Measurements from ENCODE around the gene SOX30. TPM values are rescaled to one million over a fixed set of nuclear protein-coding genes. Genes with fewer than 3 reads are reported as not detected.
A peak's percentile ranks its signal among the peaks of the same experiment; 100 is the strongest.
"Not testable (repeated sequence)": the region's sequence is repeated elsewhere in the genome, so short reads cannot be mapped to it uniquely, and the experiment has no call there.

The SOX30 gene
- total RNA-seq, 2 donors from 2014 or later: not detected

- Histone ChIP-seq H3K27me3 (no peaks in the 10 kb centered on the region), H3K36me3 (replicated peaks in 1 of 2; ENCODE audit: insufficient read depth in 1 of 2, low read depth in 2 of 2) (no peaks in the 10 kb centered on the region), H3K9me3 (no peaks in the 10 kb centered on the region), H3K4me3 (no peak overlapping the region), H3K4me1 (no peaks in the 10 kb centered on the region), H3K27ac (no peak overlapping the region)
- WGBS, 2 donors: 83 to 85% methylated on average over 9 of the region's 9 CpGs
- no peak for TF ChIP-seq CTCF (IDR thresholded peaks at IDR 0.05)
- TF ChIP-seq POLR2A (IDR thresholded peaks at IDR 0.05): no peak
- intact Hi-C loops (cut with DNase I): no loop called here
- no peak for DNase-seq
- no peak for ATAC-seq
Observed at GRCh38 chr5:157679801-157680200, 27.6 kb upstream of the SOX30 start.

DNA sequence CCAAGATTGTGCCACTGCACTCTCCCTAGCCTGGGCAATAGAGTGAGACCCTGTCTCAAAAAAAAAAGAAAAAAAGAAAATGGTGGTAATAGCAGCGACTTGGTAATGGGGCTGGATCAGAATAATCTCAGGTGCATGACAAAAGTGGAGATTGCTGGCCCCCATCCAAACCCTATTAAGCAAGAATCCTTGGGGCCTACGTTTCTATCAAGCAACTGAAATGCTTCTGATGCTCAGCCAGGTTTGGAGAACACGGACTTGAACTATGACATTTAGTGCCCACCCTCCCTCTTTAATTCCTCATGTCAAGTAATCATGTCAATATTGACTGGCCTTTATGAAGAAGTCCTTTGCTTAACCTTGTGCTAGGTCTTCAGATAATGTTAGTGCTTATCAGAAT lies 25.7 kb upstream of the SOX30 start:
- H3K27ac ChIP-seq: no peak overlapping the region
- no peak for DNase-seq
- H3K9me3 ChIP-seq: no peaks in the 10 kb centered on the region
- no peaks in the 10 kb centered on the region for H3K4me1 ChIP-seq
- TF ChIP-seq POLR2A (IDR thresholded peaks at IDR 0.05): no peak
- no peak for TF ChIP-seq CTCF (IDR thresholded peaks at IDR 0.05)
- no peak overlapping the region for H3K4me3 ChIP-seq
- no peaks in the 10 kb centered on the region for H3K27me3 ChIP-seq
- WGBS, 2 donors: 42 to 52% methylated on average over 3 of the region's 3 CpGs
- intact Hi-C loops (cut with DNase I): no loop called here
- no peak for ATAC-seq
- H3K36me3 ChIP-seq (replicated peaks in 1 of 2; ENCODE audit: insufficient read depth in 1 of 2, low read depth in 2 of 2): no peaks in the 10 kb centered on the region

DNA sequence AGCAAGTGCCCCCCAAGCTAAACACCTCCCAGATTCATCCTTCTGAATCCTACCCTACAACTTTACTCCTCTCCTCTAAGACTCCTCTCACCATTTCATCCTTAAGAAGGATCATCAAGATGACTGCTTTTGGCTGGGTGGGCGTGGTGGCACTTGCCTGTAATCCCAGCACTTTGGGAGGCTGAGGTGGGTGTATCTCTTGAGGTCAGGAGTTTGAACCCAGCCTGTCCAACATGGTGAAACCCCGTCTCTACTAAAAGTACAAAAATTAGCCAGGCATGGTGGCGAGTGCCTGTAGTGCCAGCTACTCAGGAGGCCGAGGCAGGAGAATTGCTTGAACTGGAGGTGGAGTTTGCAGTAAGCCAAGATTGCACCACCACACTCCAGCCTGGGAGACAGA lies 22.1 kb upstream of the SOX30 start:
- H3K27me3 ChIP-seq; ATAC-seq; DNase-seq; H3K9me3 ChIP-seq; H3K36me3 ChIP-seq (replicated peaks in 1 of 2; ENCODE audit: insufficient read depth in 1 of 2, low read depth in 2 of 2); intact Hi-C loops (cut with DNase I); H3K27ac ChIP-seq; H3K4me3 ChIP-seq: not testable (repeated sequence)
- peaks cover 15% of the 10 kb centered on the region for H3K4me1 ChIP-seq
- WGBS, 2 donors: 84 to 88% methylated on average over 4 of the region's 4 CpGs

- no peaks in the 10 kb centered on the region for H3K27me3 ChIP-seq
- H3K4me1 ChIP-seq: peaks cover 15% of the 10 kb centered on the region
- 87 to 90% methylated on average over 8 of the region's 8 CpGs for WGBS, 2 donors
- no peak overlapping the region for H3K27ac ChIP-seq
- DNase-seq (no peak), ATAC-seq (no peak)
- H3K36me3 ChIP-seq (replicated peaks in 1 of 2; ENCODE audit: insufficient read depth in 1 of 2, low read depth in 2 of 2): no peaks in the 10 kb centered on the region
- H3K4me3 ChIP-seq: no peak overlapping the region
- TF ChIP-seq CTCF (IDR thresholded peaks at IDR 0.05): no peak
- intact Hi-C loops (cut with DNase I): no loop called here
- H3K9me3 ChIP-seq: no peaks in the 10 kb centered on the region
Observed at GRCh38 chr5:157672976-157673375, 20.7 kb upstream of the SOX30 start.

DNA sequence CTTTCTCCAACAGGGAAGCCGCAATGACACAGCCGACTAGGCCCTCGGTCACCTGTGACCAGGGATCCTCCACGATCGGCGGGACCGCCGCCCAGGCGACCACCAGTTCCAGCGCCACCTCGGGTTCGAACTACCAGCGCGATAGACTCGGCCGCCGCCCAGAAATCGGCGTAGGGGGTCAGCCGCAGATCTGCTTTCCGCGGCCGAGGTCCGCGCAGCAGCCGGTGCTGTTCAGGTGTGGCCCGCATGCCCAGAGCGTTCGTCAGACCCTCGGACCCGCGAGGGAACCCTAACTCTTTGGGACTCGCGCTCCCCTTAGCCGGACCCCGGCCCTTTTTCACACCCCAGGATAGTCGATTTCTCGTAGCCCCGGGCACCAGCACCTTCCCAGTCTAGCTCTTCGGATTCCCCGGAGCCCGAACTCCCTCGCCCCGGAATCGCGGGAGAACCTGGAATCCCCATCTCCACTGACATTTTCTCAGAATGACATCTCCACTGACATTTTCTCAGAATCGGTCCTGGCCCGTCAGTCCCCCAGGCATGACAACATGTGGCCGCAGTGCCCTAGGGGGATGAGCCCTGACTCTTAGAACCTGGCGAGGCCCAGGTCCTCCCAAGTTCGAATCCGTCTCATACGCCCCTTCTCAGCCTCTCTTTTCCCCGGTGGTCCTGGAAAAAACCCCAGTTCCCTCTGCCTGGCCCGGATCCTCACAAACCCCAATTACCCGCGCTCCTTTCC lies 19.5 kb upstream of the SOX30 start:
- ATAC-seq (no peak), DNase-seq (no peak)
- 39 to 85% methylated on average over 20 to 55 of the region's 57 CpGs for WGBS, 2 donors
- no peak for TF ChIP-seq POLR2A (IDR thresholded peaks at IDR 0.05)
- no peak for TF ChIP-seq CTCF (IDR thresholded peaks at IDR 0.05)
- peak overlapping the region in 1 of 2 donors; percentile 52 for H3K4me3 ChIP-seq
- intact Hi-C loops (cut with DNase I): no loop called here
- H3K4me1 ChIP-seq: peaks cover 15% of the 10 kb centered on the region
- H3K9me3 ChIP-seq: no peaks in the 10 kb centered on the region
- H3K27me3 ChIP-seq: no peaks in the 10 kb centered on the region
- no peak overlapping the region for H3K27ac ChIP-seq
- H3K36me3 ChIP-seq (replicated peaks in 1 of 2; ENCODE audit: insufficient read depth in 1 of 2, low read depth in 2 of 2): no peaks in the 10 kb centered on the region

Measured in body of pancreas (tissue), 4 donors.